Measurements from ENCODE around the gene CFAP54.

GRCh38 chr12:96497855-96498254 is 8.5 kb downstream of the CFAP54 start:
- TF ChIP-seq POLR2A (IDR thresholded peaks at IDR 0.05) (no peak), CTCF (IDR thresholded peaks at IDR 0.05) (no peak)

Measured in thyroid gland (tissue), 4 donors.